Activated naive CD8-positive, alpha-beta T cell treated with anti-CD3 and anti-CD28 coated beads for 36 hours (primary cell): Measurements from ENCODE around the gene BCR. TPM values are rescaled to one million over a fixed set of nuclear protein-coding genes. Genes with fewer than 3 reads are reported as not detected.

ENCODE experiments used
- DNase-seq: peaks from one replicate; pipeline ENCODE4 v3.0.0; 2021
- H3K27ac Mint-ChIP-seq: one replicate; pipeline ENCODE4 v1.8.0; 2022; ENCODE audit warnings: mild to moderate bottlenecking, moderate library complexity, mixed read lengths
- H3K27me3 Mint-ChIP-seq: one replicate; pipeline ENCODE4 v1.8.0; 2022; ENCODE audit warnings: mild to moderate bottlenecking, mixed read lengths
- H3K36me3 Mint-ChIP-seq: one replicate; pipeline ENCODE4 v1.8.0; 2021; ENCODE audit warnings: mild to moderate bottlenecking, mixed read lengths
- H3K4me1 Mint-ChIP-seq: one replicate; pipeline ENCODE4 v1.8.0; 2021; ENCODE audit warnings: mixed read lengths
- H3K4me3 Mint-ChIP-seq: one replicate; pipeline ENCODE4 v1.8.0; 2022; ENCODE audit warnings: mild to moderate bottlenecking, moderate library complexity, mixed read lengths
- H3K9me3 Mint-ChIP-seq: one replicate; pipeline ENCODE4 v1.8.0; 2022; ENCODE audit warnings: mixed read lengths
- total RNA-seq, 2 experiments: library from RNA; stranded (reverse); gene quantifications; one replicate each; pipeline ENCODE4 v1.2.3, GENCODE V29; 2021

The BCR gene
- total RNA-seq, 2 experiments from 2014 or later, result 28.3 to 32.0 TPM

GRCh38 chr22:23241562-23242472, 61.5 kb downstream of the BCR start:
- peaks cover 13% of the 10 kb centered on the region for H3K36me3 Mint-ChIP-seq
- peak overlapping the region; percentile 6 for H3K27ac Mint-ChIP-seq
- DNase-seq, result no peak
- H3K4me3 Mint-ChIP-seq, result no peak overlapping the region
- H3K9me3 Mint-ChIP-seq, result peaks cover 2% of the 10 kb centered on the region
- peaks cover 64% of the 10 kb centered on the region for H3K4me1 Mint-ChIP-seq
- no peaks in the 10 kb centered on the region for H3K27me3 Mint-ChIP-seq

GRCh38 chr22:23242473-23243001, 62.2 kb downstream of the BCR start:
- Mint-ChIP-seq H3K27ac (peak overlapping the region; percentile 84), H3K9me3 (peaks cover 2% of the 10 kb centered on the region), H3K4me3 (peak overlapping the region; percentile 67), H3K36me3 (peaks cover 13% of the 10 kb centered on the region), H3K4me1 (peaks cover 60% of the 10 kb centered on the region), H3K27me3 (no peaks in the 10 kb centered on the region)
- no peak for DNase-seq

- Mint-ChIP-seq H3K4me1 (peaks cover 59% of the 10 kb centered on the region), H3K9me3 (peaks cover 2% of the 10 kb centered on the region), H3K36me3 (peaks cover 13% of the 10 kb centered on the region), H3K4me3 (peak overlapping the region; percentile 67), H3K27me3 (no peaks in the 10 kb centered on the region), H3K27ac (peak overlapping the region; percentile 84)
- peak; percentile 77 for DNase-seq
Observed at GRCh38 chr22:23243006-23243573, 62.8 kb downstream of the BCR start.

- Mint-ChIP-seq H3K27me3 (no peaks in the 10 kb centered on the region), H3K36me3 (peaks cover 13% of the 10 kb centered on the region), H3K4me3 (peak overlapping the region; percentile 67), H3K9me3 (peaks cover 2% of the 10 kb centered on the region), H3K27ac (peak overlapping the region; percentile 84), H3K4me1 (peaks cover 63% of the 10 kb centered on the region)
- no peak for DNase-seq
Observed at GRCh38 chr22:23243859-23244689, 63.8 kb downstream of the BCR start.

GRCh38 chr22:23244690-23245044, 64.4 kb downstream of the BCR start:
- Mint-ChIP-seq H3K36me3 (peaks cover 9% of the 10 kb centered on the region), H3K27me3 (no peaks in the 10 kb centered on the region), H3K4me3 (no peak overlapping the region), H3K9me3 (peaks cover 2% of the 10 kb centered on the region), H3K27ac (peak overlapping the region; percentile 84), H3K4me1 (peaks cover 67% of the 10 kb centered on the region)
- DNase-seq, result no peak

- H3K27ac Mint-ChIP-seq, result no peak overlapping the region
- DNase-seq, result no peak
- H3K27me3 Mint-ChIP-seq, result no peaks in the 10 kb centered on the region
- peaks cover 4% of the 10 kb centered on the region for H3K36me3 Mint-ChIP-seq
- H3K4me1 Mint-ChIP-seq, result peaks cover 70% of the 10 kb centered on the region
- no peak overlapping the region for H3K4me3 Mint-ChIP-seq
- H3K9me3 Mint-ChIP-seq, result peaks cover 2% of the 10 kb centered on the region
Observed at GRCh38 chr22:23245045-23245798, 64.9 kb downstream of the BCR start.

- Mint-ChIP-seq H3K27me3 (no peaks in the 10 kb centered on the region), H3K4me1 (peaks cover 71% of the 10 kb centered on the region), H3K4me3 (no peak overlapping the region), H3K27ac (peak overlapping the region; percentile 3), H3K36me3 (peaks cover 2% of the 10 kb centered on the region), H3K9me3 (peaks cover under 1% of the 10 kb centered on the region)
- no peak for DNase-seq
Observed at GRCh38 chr22:23245799-23246136, 65.5 kb downstream of the BCR start.

GRCh38 chr22:23246982-23247766, 66.9 kb downstream of the BCR start:
- Mint-ChIP-seq H3K27ac (no peak overlapping the region), H3K27me3 (no peaks in the 10 kb centered on the region), H3K4me3 (no peak overlapping the region), H3K4me1 (peaks cover 67% of the 10 kb centered on the region), H3K9me3 (no peaks in the 10 kb centered on the region), H3K36me3 (peaks cover 2% of the 10 kb centered on the region)
- no peak for DNase-seq

- Mint-ChIP-seq H3K27ac (no peak overlapping the region), H3K4me1 (peaks cover 54% of the 10 kb centered on the region), H3K4me3 (no peak overlapping the region), H3K27me3 (no peaks in the 10 kb centered on the region), H3K36me3 (peaks cover 2% of the 10 kb centered on the region), H3K9me3 (no peaks in the 10 kb centered on the region)
- DNase-seq, result no peak
Observed at GRCh38 chr22:23248583-23248982, 68.3 kb downstream of the BCR start.

GRCh38 chr22:23250056-23250784, 69.9 kb downstream of the BCR start:
- no peaks in the 10 kb centered on the region for H3K27me3 Mint-ChIP-seq
- no peak overlapping the region for H3K27ac Mint-ChIP-seq
- peaks cover 40% of the 10 kb centered on the region for H3K4me1 Mint-ChIP-seq
- H3K4me3 Mint-ChIP-seq, result no peak overlapping the region
- DNase-seq, result no peak
- no peaks in the 10 kb centered on the region for H3K9me3 Mint-ChIP-seq
- peaks cover 2% of the 10 kb centered on the region for H3K36me3 Mint-ChIP-seq

- H3K27me3 Mint-ChIP-seq, result no peaks in the 10 kb centered on the region
- peaks cover 41% of the 10 kb centered on the region for H3K4me1 Mint-ChIP-seq
- H3K4me3 Mint-ChIP-seq, result no peak overlapping the region
- no peak overlapping the region for H3K27ac Mint-ChIP-seq
- H3K36me3 Mint-ChIP-seq, result peaks cover 2% of the 10 kb centered on the region
- no peak for DNase-seq
- no peaks in the 10 kb centered on the region for H3K9me3 Mint-ChIP-seq
Observed at GRCh38 chr22:23250785-23251363, 70.6 kb downstream of the BCR start.

- no peak overlapping the region for H3K27ac Mint-ChIP-seq
- H3K4me1 Mint-ChIP-seq, result peaks cover 41% of the 10 kb centered on the region
Observed at GRCh38 chr22:23251445-23252093, 71.3 kb downstream of the BCR start.

More at GRCh38 chr22:23251445-23252093, 71.3 kb downstream of the BCR start:
- Mint-ChIP-seq H3K27me3 (no peaks in the 10 kb centered on the region), H3K4me3 (no peak overlapping the region), H3K9me3 (no peaks in the 10 kb centered on the region), H3K36me3 (peaks cover 2% of the 10 kb centered on the region)
- DNase-seq, result peak; percentile 30
